Spleen (tissue), 11 donors: Measurements from ENCODE around the gene SASH3. TPM values are rescaled to one million over a fixed set of nuclear protein-coding genes. Genes with fewer than 3 reads are reported as not detected.

Source experiments
- DNase-seq: peaks from one replicate; pipeline ENCODE4 v3.0.0-alpha.2; 2020
- H3K27ac ChIP-seq, 8 donors: fragments of 200-600 bp; sonication (generic) in 7 of 8; 1 replicate in 4 of 8; 2 replicates in 4 of 8; pipeline versions ENCODE4 v1.5.0 to v1.8.0; 2016 to 2021; ENCODE audit warnings: inconsistent platforms in 4 of 8, mild to moderate bottlenecking in 4 of 8, moderate library complexity in 1 of 8
- H3K27me3 ChIP-seq, 7 donors: fragments of 200-600 bp; sonication (generic) in 6 of 7; replicated peaks in 1 of 7; 1 replicate in 4 of 7; 2 replicates in 3 of 7; pipeline versions ENCODE4 v1.5.0 to v1.8.0; 2016 to 2021; ENCODE audit warnings: inconsistent platforms in 3 of 7, mild to moderate bottlenecking in 1 of 7
- H3K36me3 ChIP-seq, 6 donors: fragments of 200-600 bp; sonication (generic) in 5 of 6; 1 replicate in 4 of 6; 2 replicates in 2 of 6; pipeline versions ENCODE4 v1.5.0 to v1.8.0; 2016 to 2021; ENCODE audit warnings: inconsistent platforms in 2 of 6
- H3K4me1 ChIP-seq, 6 donors: fragments of 200-600 bp; sonication (generic) in 5 of 6; 1 replicate in 3 of 6; 2 replicates in 3 of 6; pipeline versions ENCODE4 v1.5.0 to v1.8.0; 2016 to 2021; ENCODE audit warnings: inconsistent platforms in 3 of 6
- H3K4me3 ChIP-seq, 8 donors: fragments of 200-600 bp; sonication (generic) in 7 of 8; 1 replicate in 4 of 8; 2 replicates in 4 of 8; pipeline versions ENCODE4 v1.5.0 to v1.8.0; 2016 to 2021; ENCODE audit warnings: inconsistent platforms in 4 of 8, mild to moderate bottlenecking in 4 of 8, moderate library complexity in 2 of 8
- H3K9me3 ChIP-seq, 8 donors: fragments of 200-600 bp; sonication (generic) in 7 of 8; 1 replicate in 4 of 8; 2 replicates in 4 of 8; pipeline versions ENCODE4 v1.5.0 to v1.8.0; 2016 to 2021; ENCODE audit warnings: inconsistent platforms in 4 of 8
- CTCF ChIP-seq, 11 experiments: fragments of 200-600 bp in 7 of 11; fragments of 450-650 bp in 4 of 11; sonication (generic) in 4 of 11; IDR thresholded peaks in 8 of 11; conservative IDR thresholded peaks in 3 of 11; 1 replicate in 7 of 11; 2 replicates in 4 of 11; pipeline versions ENCODE4 v1.4.0 to v1.8.0; 2016 to 2021; ENCODE audit warnings: antibody characterized with exemption in 11 of 11, inconsistent platforms in 4 of 11, mild to moderate bottlenecking in 1 of 11
- POLR2A ChIP-seq, 3 donors: fragments of 450-650 bp; IDR thresholded peaks; one replicate each; pipeline ENCODE4 v1.5.1; 2017; ENCODE audit warnings: antibody characterized with exemption in 3 of 3, mild to moderate bottlenecking in 1 of 3
- POLR2AphosphoS5 ChIP-seq, 3 donors: sonication (generic); formaldehyde crosslinking; IDR thresholded peaks; one replicate each; pipeline ENCODE4 v1.5.1; 2017; ENCODE audit warnings: antibody characterized with exemption in 3 of 3
- WGBS, 5 donors: extraction: QIAGEN DNeasy Blood & Tissue Kit in 3 of 5; methylation state at CpG; one replicate each; pipeline versions ENCODE4 v1.1.5 to v1.1.7; 2013 to 2018; 5-methylcytosine and 5-hydroxymethylcytosine counted together
- intact Hi-C: fragments of 100-400 bp; cut with DNase I; formaldehyde crosslinking; loops from one replicate; pipeline ENCODE4 v1.15.0; 2023; ENCODE audit warnings: low total_unique reads
- polyA plus RNA-seq, 3 donors: library from polyadenylated mRNA; stranded (reverse); fragments of 200-250 nt; gene quantifications; one replicate each; pipeline ENCODE4 v1.2.1, GENCODE V29; 2013
- total RNA-seq, 7 donors: library from RNA; depleted of rRNA in 3 of 7; stranded (reverse); fragments of >200 nt in 3 of 7; fragmentation: NEBNext Ultra II Directional in 4 of 7; extraction: Animal tissue kit (Norgen Biotek cat#: 25700) in 4 of 7; gene quantifications; one replicate each; pipeline versions ENCODE4 v1.1.0 to v1.2.1, GENCODE V29; 2016 to 2021
- donor health status: healthy with polysubstance abuse.
- donor health status: DM: no; HTN: no; CAD: no; lungs with moderate emphysema.
- donor health status: DM: no; HTN: no; CAD: no.
- donor health status: Bipolar disorder and iron deficiency.
- donor health status: healthy.
- donor health status: DM: no; HTN: no; CAD: no.
- donor health status: DM: yes; HTN: yes; CAD: no.

Gene SASH3
- total and polyA plus RNA-seq, 10 donors = 111 to 204 (median 140) TPM

GRCh38 chrX:129736491-129736890 lies 43.3 kb upstream of the SASH3 start:
- H3K27me3 ChIP-seq = no peaks in the 10 kb centered on the region
- peaks cover 0 to 26% (median 0%) of the 10 kb centered on the region in 6 donors for H3K4me1 ChIP-seq
- WGBS, 5 donors = 57 to 76% (median 63%) methylated on average over 6 of the region's 6 CpGs
- intact Hi-C loops = no loop called here
- H3K9me3 ChIP-seq = no peaks in the 10 kb centered on the region
- H3K27ac ChIP-seq = no peak overlapping the region
- H3K36me3 ChIP-seq = no peaks in the 10 kb centered on the region
- no peak for TF ChIP-seq POLR2A (IDR thresholded peaks at IDR 0.05)
- TF ChIP-seq CTCF (IDR thresholded peaks at IDR 0.05 in 8 of 11, conservative IDR thresholded peaks at IDR 0.05 in 3 of 11) = no peak
- TF ChIP-seq POLR2AphosphoS5 (IDR thresholded peaks at IDR 0.05) = no peak
- no peak overlapping the region for H3K4me3 ChIP-seq
- DNase-seq = no peak

GRCh38 chrX:129737916-129738315 lies 41.8 kb upstream of the SASH3 start:
- H3K4me3 ChIP-seq = no peak overlapping the region
- TF ChIP-seq CTCF (IDR thresholded peaks at IDR 0.05 in 8 of 11, conservative IDR thresholded peaks at IDR 0.05 in 3 of 11) (no peak), POLR2AphosphoS5 (IDR thresholded peaks at IDR 0.05) (no peak), POLR2A (IDR thresholded peaks at IDR 0.05) (no peak)
- H3K9me3 ChIP-seq = no peaks in the 10 kb centered on the region
- DNase-seq = no peak
- no peaks in the 10 kb centered on the region for H3K36me3 ChIP-seq
- 45 to 65% (median 60%) methylated on average over 5 of the region's 5 CpGs for WGBS, 5 donors
- intact Hi-C loops = no loop called here
- no peak overlapping the region for H3K27ac ChIP-seq
- peaks cover 0 to 39% (median 0%) of the 10 kb centered on the region in 6 donors for H3K4me1 ChIP-seq
- H3K27me3 ChIP-seq = no peaks in the 10 kb centered on the region

- H3K9me3 ChIP-seq = no peaks in the 10 kb centered on the region
- intact Hi-C loops = no loop called here
- 57 to 74% (median 67%) methylated on average over 6 to 13 of the region's 13 CpGs for WGBS, 5 donors
Measured at GRCh38 chrX:129738466-129739308, 41.1 kb upstream of the SASH3 start, which contains the start of gene XPNPEP2. Gene XPNPEP2 (plus strand): TSS chrX:129738979. CDS start chrX:129739214, 235 bp downstream.

More at GRCh38 chrX:129738466-129739308, 41.1 kb upstream of the SASH3 start, which contains the start of gene XPNPEP2:
- TF ChIP-seq POLR2A (IDR thresholded peaks at IDR 0.05) = no peak
- TF ChIP-seq POLR2AphosphoS5 (IDR thresholded peaks at IDR 0.05) = no peak
- no peak for TF ChIP-seq CTCF (IDR thresholded peaks at IDR 0.05 in 8 of 11, conservative IDR thresholded peaks at IDR 0.05 in 3 of 11)
- Histone ChIP-seq H3K27ac (peak within 1 kb of the TSS in 1 of 8 donors; percentile 11), H3K4me1 (peaks cover 0 to 47% (median 0%) of the 10 kb centered on the region in 6 donors), H3K27me3 (no peaks in the 10 kb centered on the region), H3K4me3 (no peak within 1 kb of the TSS), H3K36me3 (no peaks in the 10 kb centered on the region)
- DNase-seq = no peak
